NB4 (cell line): Measurements from ENCODE around the gene HSPA8.

Source experiments
- DNase-seq: peaks from one replicate; pipeline ENCODE4 v3.0.0; 2010; ENCODE audit warnings: low read depth
- H3K4me3 ChIP-seq: one replicate; pipeline ENCODE4 v1.5.1; 2011; ENCODE audit warnings: mild to moderate bottlenecking, low read depth, low read length, moderate library complexity
- CTCF ChIP-seq: IDR thresholded peaks from one replicate; pipeline ENCODE4 v1.5.1; 2012; ENCODE audit warnings: low read depth, low read length
- MAX ChIP-seq: IDR thresholded peaks from 2 replicates; pipeline ENCODE4 v1.6.1; 2011; ENCODE audit warnings: low read depth, low read length
- MYC ChIP-seq: IDR thresholded peaks from 2 replicates; pipeline ENCODE4 v1.6.1; 2011; ENCODE audit warnings: low read depth, low read length
- POLR2A ChIP-seq: IDR thresholded peaks from 2 replicates; pipeline ENCODE4 v1.6.1; 2011; ENCODE audit warnings: mild to moderate bottlenecking; ENCODE audit not compliant: insufficient read length; ENCODE audit errors: extremely low read depth

Gene HSPA8

GRCh38 chr11:123061403-123062157, at the start of gene HSPA8:
HSPA8 (minus strand) TSS chr11:123062136; CDS start chr11:123061324, 812 bp downstream.
- TF ChIP-seq MAX (peak; percentile 94), MYC (peak; percentile 34), CTCF (no peak), POLR2A (peak; percentile 97)
- peak; percentile 82 for DNase-seq
- peak within 1 kb of the TSS; percentile 99 for H3K4me3 ChIP-seq

GRCh38 chr11:123111465-123111864, 49.5 kb upstream of the HSPA8 start:
- no peak overlapping the region for H3K4me3 ChIP-seq
- TF ChIP-seq CTCF (peak; percentile 54), POLR2A (no peak), MYC (no peak), MAX (no peak; the same call in 1 of the 2 replicates)
- DNase-seq, result peak; percentile 54

- DNase-seq, result no peak
- no peak overlapping the region for H3K4me3 ChIP-seq
- TF ChIP-seq MAX, result no peak
- no peak for TF ChIP-seq MYC
- TF ChIP-seq CTCF, result no peak
- no peak for TF ChIP-seq POLR2A
Observed at GRCh38 chr11:123110397-123110796, 48.5 kb upstream of the HSPA8 start.

- TF ChIP-seq POLR2A, result no peak
- TF ChIP-seq MAX, result no peak
- TF ChIP-seq MYC, result no peak
- no peak for TF ChIP-seq CTCF
- DNase-seq, result no peak
- H3K4me3 ChIP-seq, result no peak overlapping the region
Observed at GRCh38 chr11:123107945-123108495, 46.1 kb upstream of the HSPA8 start.

GRCh38 chr11:123104697-123105096, 42.8 kb upstream of the HSPA8 start:
- TF ChIP-seq CTCF (no peak), MYC (no peak), MAX (no peak), POLR2A (no peak)
- no peak for DNase-seq
- H3K4me3 ChIP-seq, result no peak overlapping the region
